Measurements from ENCODE around the gene AMZ1. TPM values are rescaled to one million over a fixed set of nuclear protein-coding genes. Genes with fewer than 3 reads are reported as not detected.
"Not testable (repeated sequence)": the region's sequence is repeated elsewhere in the genome, so short reads cannot be mapped to it uniquely, and the experiment has no call there.

The AMZ1 gene
- total RNA-seq, 1 experiment from 2014 or later: 0.74 TPM

GRCh38 chr7:2678454-2678853 lies 9.5 kb upstream of the AMZ1 start:
- not testable (repeated sequence) for H4K91ac ChIP-seq (ENCODE audit: insufficient read length, low read depth, low read length); H2AFZ ChIP-seq (ENCODE audit: low read length); DNase-seq; H4K8ac ChIP-seq (replicated peaks; ENCODE audit: insufficient read length, low read depth, low read length); H2AK5ac ChIP-seq (ENCODE audit: insufficient read length, low read length); H3T11ph ChIP-seq (ENCODE audit: low read length); H4K20me1 ChIP-seq (ENCODE audit: control insufficient read depth, insufficient read depth, insufficient read length); H3K9ac ChIP-seq (ENCODE audit: extremely low read depth, insufficient read length, low read length); H2BK120ac ChIP-seq (ENCODE audit: low read depth, low read length, poor library complexity, severe bottlenecking); H2BK12ac ChIP-seq (ENCODE audit: insufficient read length, low read depth, low read length); H3K27me3 ChIP-seq (ENCODE audit: insufficient read depth, low read length); H3K23ac ChIP-seq (ENCODE audit: insufficient read length, low read depth, low read length); H3K36me3 Mint-ChIP-seq (ENCODE audit: insufficient read depth in 1 of 3, low read depth in 3 of 3); H3K27ac ChIP-seq (ENCODE audit: insufficient read length, low read depth, low read length); H3K23me2 ChIP-seq (ENCODE audit: insufficient read length, low read depth, low read length, poor library complexity, severe bottlenecking); H3K79me2 ChIP-seq (ENCODE audit: insufficient read depth, low read length); H3K56ac ChIP-seq (ENCODE audit: insufficient read length, low read depth, low read length); H3K9me3 ChIP-seq (ENCODE audit: control insufficient read depth, low read depth, low read length); H3K4me2 ChIP-seq (ENCODE audit: insufficient read depth, insufficient read length, low read length); H4K5ac ChIP-seq (ENCODE audit: insufficient read length, low read depth, low read length); H3K18ac ChIP-seq (ENCODE audit: insufficient read length, low read depth, low read length); H2BK20ac ChIP-seq (ENCODE audit: low read depth, low read length, poor library complexity, severe bottlenecking); H2BK15ac ChIP-seq (ENCODE audit: low read depth, low read length); H3K4me3 Mint-ChIP-seq; H3K9me3 Mint-ChIP-seq; H3K79me1 ChIP-seq (ENCODE audit: insufficient read depth, low read depth, low read length, poor library complexity, severe bottlenecking); H3K14ac ChIP-seq (ENCODE audit: insufficient read depth, low read length); H2BK5ac ChIP-seq (ENCODE audit: insufficient read length, low read length); H3K4me1 Mint-ChIP-seq; H3K4me1 ChIP-seq (ENCODE audit: insufficient read depth, low read length); H3K4ac ChIP-seq (ENCODE audit: low read depth, low read length)
- 0 out of 7 replicates have a peak overlapping the region, but pooled peaks of 1 of the 3 experiments have one; percentile 44 for H3K27ac Mint-ChIP-seq
- peaks cover 14% of the 10 kb centered on the region for H3K27me3 Mint-ChIP-seq (ENCODE audit: low read depth)
- no CpG with 5 or more reads among the region's 15 CpGs for WGBS (ENCODE audit: extremely low coverage, insufficient read length, low lambda C conversion rate)

- H3K27me3 Mint-ChIP-seq (ENCODE audit: low read depth): peaks cover 13% of the 10 kb centered on the region
- H4K20me1 ChIP-seq (ENCODE audit: control insufficient read depth, insufficient read depth, insufficient read length); H3K36me3 Mint-ChIP-seq (ENCODE audit: insufficient read depth in 1 of 3, low read depth in 3 of 3); H3K4me1 ChIP-seq (ENCODE audit: insufficient read depth, low read length); H3K56ac ChIP-seq (ENCODE audit: insufficient read length, low read depth, low read length); H4K8ac ChIP-seq (replicated peaks; ENCODE audit: insufficient read length, low read depth, low read length); H3K23ac ChIP-seq (ENCODE audit: insufficient read length, low read depth, low read length); H3K4me1 Mint-ChIP-seq; H2AFZ ChIP-seq (ENCODE audit: low read length); H3K27me3 ChIP-seq (ENCODE audit: insufficient read depth, low read length); H2BK5ac ChIP-seq (ENCODE audit: insufficient read length, low read length); H3T11ph ChIP-seq (ENCODE audit: low read length); H3K18ac ChIP-seq (ENCODE audit: insufficient read length, low read depth, low read length); H2BK12ac ChIP-seq (ENCODE audit: insufficient read length, low read depth, low read length); H2BK15ac ChIP-seq (ENCODE audit: low read depth, low read length); H2AK5ac ChIP-seq (ENCODE audit: insufficient read length, low read length); H3K9me3 Mint-ChIP-seq; H3K9ac ChIP-seq (ENCODE audit: extremely low read depth, insufficient read length, low read length); H2BK20ac ChIP-seq (ENCODE audit: low read depth, low read length, poor library complexity, severe bottlenecking); H3K79me1 ChIP-seq (ENCODE audit: insufficient read depth, low read depth, low read length, poor library complexity, severe bottlenecking); DNase-seq; H3K23me2 ChIP-seq (ENCODE audit: insufficient read length, low read depth, low read length, poor library complexity, severe bottlenecking); H3K14ac ChIP-seq (ENCODE audit: insufficient read depth, low read length); H3K4ac ChIP-seq (ENCODE audit: low read depth, low read length); H3K4me3 Mint-ChIP-seq; H3K27ac ChIP-seq (ENCODE audit: insufficient read length, low read depth, low read length); H3K4me2 ChIP-seq (ENCODE audit: insufficient read depth, insufficient read length, low read length); H3K79me2 ChIP-seq (ENCODE audit: insufficient read depth, low read length); H3K9me3 ChIP-seq (ENCODE audit: control insufficient read depth, low read depth, low read length); H2BK120ac ChIP-seq (ENCODE audit: low read depth, low read length, poor library complexity, severe bottlenecking); H4K91ac ChIP-seq (ENCODE audit: insufficient read length, low read depth, low read length); H4K5ac ChIP-seq (ENCODE audit: insufficient read length, low read depth, low read length): not testable (repeated sequence)
- no CpG with 5 or more reads among the region's 64 CpGs for WGBS (ENCODE audit: extremely low coverage, insufficient read length, low lambda C conversion rate)
- peak overlapping the region in 2 of 3 experiments; percentile 68 to 87; a peak in 2 of 7 replicates for H3K27ac Mint-ChIP-seq
Measured at GRCh38 chr7:2679135-2680127, 8.6 kb upstream of the AMZ1 start.

All from H9 (cell line).